ENCODE measurements around the gene CNTNAP5.

DNA sequence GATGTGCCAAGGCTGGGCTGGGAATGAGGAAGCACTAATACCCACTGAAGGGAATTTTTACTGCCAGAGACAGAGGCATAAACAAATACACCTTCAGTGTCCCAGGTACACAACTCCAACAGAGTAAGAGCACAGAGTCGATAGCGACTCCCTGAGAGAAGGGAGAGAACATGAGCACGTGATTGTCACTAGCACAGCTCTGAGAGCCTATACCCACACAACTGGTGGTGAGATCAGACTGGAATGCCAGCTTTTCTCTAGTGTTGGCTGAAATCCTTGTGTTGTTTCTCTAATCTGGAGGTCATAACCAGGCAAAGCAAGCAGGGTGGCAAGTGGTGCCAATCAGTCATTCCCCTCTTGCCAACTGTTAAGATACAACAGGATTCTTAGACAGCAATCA lies 377.2 kb downstream of the CNTNAP5 start:
- no peak for TF ChIP-seq ZFP30 (CRISPR knock-in tag; IDR thresholded peaks at IDR 0.05)
- TF ChIP-seq ZFP3 (CRISPR knock-in tag; IDR thresholded peaks at IDR 0.05): no peak
- TF ChIP-seq, protein P1, sequence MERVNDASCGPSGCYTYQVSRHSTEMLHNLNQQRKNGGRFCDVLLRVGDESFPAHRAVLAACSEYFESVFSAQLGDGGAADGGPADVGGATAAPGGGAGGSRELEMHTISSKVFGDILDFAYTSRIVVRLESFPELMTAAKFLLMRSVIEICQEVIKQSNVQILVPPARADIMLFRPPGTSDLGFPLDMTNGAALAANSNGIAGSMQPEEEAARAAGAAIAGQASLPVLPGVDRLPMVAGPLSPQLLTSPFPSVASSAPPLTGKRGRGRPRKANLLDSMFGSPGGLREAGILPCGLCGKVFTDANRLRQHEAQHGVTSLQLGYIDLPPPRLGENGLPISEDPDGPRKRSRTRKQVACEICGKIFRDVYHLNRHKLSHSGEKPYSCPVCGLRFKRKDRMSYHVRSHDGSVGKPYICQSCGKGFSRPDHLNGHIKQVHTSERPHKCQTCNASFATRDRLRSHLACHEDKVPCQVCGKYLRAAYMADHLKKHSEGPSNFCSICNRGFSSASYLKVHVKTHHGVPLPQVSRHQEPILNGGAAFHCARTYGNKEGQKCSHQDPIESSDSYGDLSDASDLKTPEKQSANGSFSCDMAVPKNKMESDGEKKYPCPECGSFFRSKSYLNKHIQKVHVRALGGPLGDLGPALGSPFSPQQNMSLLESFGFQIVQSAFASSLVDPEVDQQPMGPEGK (CRISPR knock-in tag; IDR thresholded peaks at IDR 0.05; ENCODE audit: borderline replicate concordance): no peak
- no peak for TF ChIP-seq ESRRG (CRISPR knock-in tag; IDR thresholded peaks at IDR 0.05)

All from SK-N-SH treated with all-trans-retinoic acid at 6 μM for 48 hours (cell line).